Body of pancreas (tissue), 4 donors: ENCODE measurements around the gene USP22. TPM values are rescaled to one million over a fixed set of nuclear protein-coding genes. Genes with fewer than 3 reads are reported as not detected.
A peak's percentile ranks its signal among the peaks of the same experiment; 100 is the strongest.

Experiments
- ATAC-seq: fragments of 150-250 bp; one replicate; pipeline ENCODE4 v1.9.1; 2016
- DNase-seq, 4 donors: peaks; one replicate each; pipeline ENCODE4 v3.0.0-alpha.2; 2019
- H3K27ac ChIP-seq, 4 donors: fragments of 200-600 bp; sonication (generic); 1 replicate in 3 of 4; 2 replicates in 1 of 4; pipeline versions ENCODE4 v1.5.1 to v1.6.1; 2016 to 2019; ENCODE audit warnings: mild to moderate bottlenecking in 1 of 4, mixed read lengths in 1 of 4, moderate library complexity in 1 of 4
- H3K27me3 ChIP-seq, 2 donors: fragments of 200-600 bp; sonication (generic); one replicate each; pipeline ENCODE4 v1.6.0; 2016; ENCODE audit warnings: mild to moderate bottlenecking in 1 of 2
- H3K36me3 ChIP-seq, 2 donors: fragments of 200-600 bp; sonication (generic); replicated peaks in 1 of 2; 2 replicates each; pipeline ENCODE4 v1.5.1; 2016; ENCODE audit warnings: low read depth in 2 of 2; ENCODE audit not compliant: insufficient read depth in 1 of 2
- H3K4me1 ChIP-seq: fragments of 200-600 bp; sonication (generic); one replicate; pipeline ENCODE4 v1.6.0; 2016
- H3K4me3 ChIP-seq, 2 donors: fragments of 200-600 bp; sonication (generic); 1 replicate in 1 of 2; 2 replicates in 1 of 2; pipeline ENCODE4 v1.5.1; 2016 to 2019
- H3K9me3 ChIP-seq, 3 donors: fragments of 200-600 bp; sonication (generic); 1 replicate in 2 of 3; 2 replicates in 1 of 3; pipeline ENCODE4 v1.5.1; 2016
- CTCF ChIP-seq, 7 experiments: fragments of 450-650 bp in 4 of 7; fragments of 200-600 bp in 3 of 7; sonication (generic) in 3 of 7; IDR thresholded peaks; one replicate each; pipeline ENCODE4 v1.5.1; 2016 to 2019; ENCODE audit warnings: antibody characterized with exemption in 7 of 7
- POLR2A ChIP-seq, 3 donors: fragments of 450-650 bp; IDR thresholded peaks; one replicate each; pipeline ENCODE4 v1.6.1; 2016; ENCODE audit warnings: antibody characterized with exemption in 3 of 3, mild to moderate bottlenecking in 2 of 3
- WGBS, 2 donors: methylation state at CpG; one replicate each; pipeline ENCODE4 v1.1.5; 2017; 5-methylcytosine and 5-hydroxymethylcytosine counted together
- intact Hi-C: fragments of 100-400 bp; cut with DNase I; formaldehyde crosslinking; loops from one replicate; pipeline ENCODE4 v1.15.1; 2023
- total RNA-seq, 2 donors: library from RNA; depleted of rRNA; stranded (reverse); fragments of >200 nt; gene quantifications; one replicate each; pipeline ENCODE4 v1.1.0, GENCODE V29; 2016

Gene USP22
- total RNA-seq, 2 donors from 2014 or later = 66.4 to 79.4 TPM

- 77 to 86% methylated on average over 8 to 15 of the region's 15 CpGs for WGBS, 2 donors
- ATAC-seq (no peak), DNase-seq (peak in 1 of 4 donors; percentile 3)
- H3K9me3 ChIP-seq = no peaks in the 10 kb centered on the region
- H3K4me1 ChIP-seq = peaks cover 9% of the 10 kb centered on the region
- H3K27me3 ChIP-seq = no peaks in the 10 kb centered on the region
- intact Hi-C loops = loop anchor here (5.0 kb wide), 1 partner anchor 48 kb away; no protein-coding TSS in a partner anchor
- H3K27ac ChIP-seq = no peak overlapping the region
- no peak overlapping the region for H3K4me3 ChIP-seq
- TF ChIP-seq POLR2A (IDR thresholded peaks at IDR 0.05) (no peak), CTCF (IDR thresholded peaks at IDR 0.05) (no peak)
- peaks cover 0 to 2% of the 10 kb centered on the region in 2 donors for H3K36me3 ChIP-seq
Measured at GRCh38 chr17:20995164-20995872, 47.5 kb downstream of the USP22 start.

DNA sequence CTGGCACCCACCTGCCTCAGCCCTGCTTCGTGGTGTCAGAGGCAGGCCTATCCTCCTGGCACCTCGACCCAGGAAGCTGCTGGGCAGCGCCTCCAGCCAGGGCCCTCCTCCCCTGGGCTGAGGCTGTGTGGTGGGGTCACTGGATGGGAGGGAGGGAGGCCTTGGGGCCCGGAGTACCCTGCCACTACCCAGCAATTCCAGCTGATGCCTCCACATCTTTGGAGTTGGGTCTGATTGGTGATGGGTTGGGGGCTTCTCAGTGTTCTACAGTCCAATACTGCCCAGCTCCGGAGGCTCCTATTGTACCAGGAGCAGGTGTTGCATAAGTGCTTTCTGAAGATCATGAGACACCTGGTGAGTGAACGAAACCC is 48.0 kb downstream of the USP22 start:
- 80 to 94% methylated on average over 5 to 6 of the region's 6 CpGs for WGBS, 2 donors
- intact Hi-C loops = loop anchor here (5.0 kb wide), 1 partner anchor 47 kb away; no protein-coding TSS in a partner anchor
- Histone ChIP-seq H3K4me3 (no peak overlapping the region), H3K27me3 (no peaks in the 10 kb centered on the region), H3K27ac (no peak overlapping the region), H3K36me3 (peaks cover 0 to 2% of the 10 kb centered on the region in 2 donors), H3K4me1 (peaks cover 9% of the 10 kb centered on the region), H3K9me3 (no peaks in the 10 kb centered on the region)
- peak in 1 of 4 donors; percentile 3 for DNase-seq
- ATAC-seq = no peak
- TF ChIP-seq CTCF (IDR thresholded peaks at IDR 0.05) (no peak), POLR2A (IDR thresholded peaks at IDR 0.05) (no peak)

GRCh38 chr17:20993863-20994778 is 48.7 kb downstream of the USP22 start:
- Histone ChIP-seq H3K36me3 (no peaks in the 10 kb centered on the region), H3K27ac (no peak overlapping the region), H3K9me3 (no peaks in the 10 kb centered on the region), H3K4me1 (peaks cover 9% of the 10 kb centered on the region), H3K27me3 (no peaks in the 10 kb centered on the region), H3K4me3 (no peak overlapping the region)
- TF ChIP-seq POLR2A (IDR thresholded peaks at IDR 0.05) (no peak), CTCF (IDR thresholded peaks at IDR 0.05) (no peak)
- no peak for ATAC-seq
- peak in 2 of 4 donors; percentile 5 to 14 for DNase-seq
- intact Hi-C loops = no loop called here
- 90 to 100% methylated on average over 1 to 18 of the region's 18 CpGs for WGBS, 2 donors

GRCh38 chr17:20992987-20993862 is 49.6 kb downstream of the USP22 start:
- H3K9me3 ChIP-seq = no peaks in the 10 kb centered on the region
- H3K27me3 ChIP-seq = no peaks in the 10 kb centered on the region
- peaks cover 9% of the 10 kb centered on the region for H3K4me1 ChIP-seq
- TF ChIP-seq POLR2A (IDR thresholded peaks at IDR 0.05) (no peak), CTCF (IDR thresholded peaks at IDR 0.05) (peak; percentile 87 to 96 (median 95))
- 49 to 52% methylated on average over 17 of the region's 17 CpGs for WGBS, 2 donors
- DNase-seq (peak; percentile 73 to 82 (median 78)), ATAC-seq (peak; percentile 88)
- no peak overlapping the region for H3K4me3 ChIP-seq
- intact Hi-C loops = no loop called here
- H3K27ac ChIP-seq = peak overlapping the region in 1 of 4 donors; percentile 11
- no peaks in the 10 kb centered on the region for H3K36me3 ChIP-seq
